ENCODE measurements around the gene KLHL42. TPM values are rescaled to one million over a fixed set of nuclear protein-coding genes. Genes with fewer than 3 reads are reported as not detected.

Gene KLHL42
- total RNA-seq, 2 experiments from 2014 or later = 24.2 to 25.2 TPM

GRCh38 chr12:27778206-27778605 is 1.8 kb upstream of the KLHL42 start:
- H3K9me2 ChIP-seq (ENCODE audit: insufficient read depth, low read length) = no peaks in the 10 kb centered on the region
- H4K20me1 ChIP-seq (ENCODE audit: insufficient read depth, low read length) = no peaks in the 10 kb centered on the region
- peaks cover 17% of the 10 kb centered on the region; the same call in 1 of the 2 replicates for H3K79me2 ChIP-seq (ENCODE audit: insufficient read depth, low read depth, low read length)
- no peaks in the 10 kb centered on the region for H3K9me3 ChIP-seq (ENCODE audit: low read length)
- no TSS peak for BruUV-seq (replicated peaks)
- H2AFZ ChIP-seq (ENCODE audit: low read length) = no peak overlapping the region
- peaks cover 10% of the 10 kb centered on the region; the same call in 1 of the 2 replicates for H3K36me3 ChIP-seq (ENCODE audit: insufficient read depth, low read length)
- peaks cover 24% of the 10 kb centered on the region for H3K4me1 ChIP-seq (ENCODE audit: insufficient read depth, low read length, poor library complexity, severe bottlenecking)
- DNase-seq (ENCODE audit: low spot score) = no peak
- H3K4me3 ChIP-seq (ENCODE audit: low read depth, low read length, poor library complexity, severe bottlenecking) = no peak overlapping the region
- no peak overlapping the region for H3K4me2 ChIP-seq (ENCODE audit: low read length)
- H3K27ac ChIP-seq (ENCODE audit: low read depth, low read length, poor library complexity, severe bottlenecking) = no peak overlapping the region
- intact Hi-C loops (cut with micrococcal nuclease; ENCODE audit: unreplicated experiment) = no loop called here
- ChIA-PET POLR2A (interaction anchor here (0.7 to 2.1 kb wide), 2 partner anchors 15 to 602 kb away, joined by 4 to 9 read pairs; no protein-coding TSS in a partner anchor), CTCF (ENCODE audit: unreplicated experiment) (no interaction called here)
- no peak for TF ChIP-seq EZH2phosphoT487 (IDR thresholded peaks at IDR 0.05; ENCODE audit: borderline replicate concordance, low read depth, low read length)
- no peak for TF ChIP-seq CTCF (conservative IDR thresholded peaks at IDR 0.05; ENCODE audit: low read length)

GRCh38 chr12:27779416-27779919 is 565 bp upstream of the KLHL42 start:
- peak; percentile 50 for DNase-seq (ENCODE audit: low spot score)
- intact Hi-C loops (cut with micrococcal nuclease; ENCODE audit: unreplicated experiment) = no loop called here
- H3K9me2 ChIP-seq (ENCODE audit: insufficient read depth, low read length) = no peaks in the 10 kb centered on the region

More at GRCh38 chr12:27779416-27779919, 565 bp upstream of the KLHL42 start:
- Histone ChIP-seq H3K36me3 (ENCODE audit: insufficient read depth, low read length) (peaks cover 10% of the 10 kb centered on the region; the same call in 1 of the 2 replicates), H3K4me2 (ENCODE audit: low read length) (peak overlapping the region; percentile 83), H3K9me3 (ENCODE audit: low read length) (no peaks in the 10 kb centered on the region), H4K20me1 (ENCODE audit: insufficient read depth, low read length) (no peaks in the 10 kb centered on the region), H2AFZ (ENCODE audit: low read length) (peak overlapping the region; percentile 96), H3K4me1 (ENCODE audit: insufficient read depth, low read length, poor library complexity, severe bottlenecking) (peaks cover 24% of the 10 kb centered on the region), H3K79me2 (ENCODE audit: insufficient read depth, low read depth, low read length) (peaks cover 19% of the 10 kb centered on the region; the same call in 1 of the 2 replicates), H3K27ac (ENCODE audit: low read depth, low read length, poor library complexity, severe bottlenecking) (peak overlapping the region; percentile 58), H3K4me3 (ENCODE audit: low read depth, low read length, poor library complexity, severe bottlenecking) (peak overlapping the region; percentile 77)
- ChIA-PET CTCF (ENCODE audit: unreplicated experiment) (interaction anchor here (0.6 kb wide), 1 partner anchor 1269 kb away, joined by 3 read pairs; no protein-coding TSS in a partner anchor), POLR2A (interaction anchor here (0.6 to 2.1 kb wide), 5 partner anchors 9 to 50 kb away, joined by 3 to 9 read pairs (median 3); no protein-coding TSS in a partner anchor)
- TF ChIP-seq CTCF (conservative IDR thresholded peaks at IDR 0.05; ENCODE audit: low read length) (no peak), EZH2phosphoT487 (IDR thresholded peaks at IDR 0.05; ENCODE audit: borderline replicate concordance, low read depth, low read length) (no peak)
- no TSS peak for BruUV-seq (replicated peaks)
